G401.6 (cell line): ENCODE data around the gene MXI1.
"Not testable (repeated sequence)": the region's sequence is repeated elsewhere in the genome, so short reads cannot be mapped to it uniquely, and the experiment has no call there.

Source experiments
- FAIRE-seq: peaks from 2 replicates; lab custom pipeline; 2012; peaks lifted over from hg19 to GRCh38; lab: Jason Lieb, UNC

The MXI1 gene

DNA sequence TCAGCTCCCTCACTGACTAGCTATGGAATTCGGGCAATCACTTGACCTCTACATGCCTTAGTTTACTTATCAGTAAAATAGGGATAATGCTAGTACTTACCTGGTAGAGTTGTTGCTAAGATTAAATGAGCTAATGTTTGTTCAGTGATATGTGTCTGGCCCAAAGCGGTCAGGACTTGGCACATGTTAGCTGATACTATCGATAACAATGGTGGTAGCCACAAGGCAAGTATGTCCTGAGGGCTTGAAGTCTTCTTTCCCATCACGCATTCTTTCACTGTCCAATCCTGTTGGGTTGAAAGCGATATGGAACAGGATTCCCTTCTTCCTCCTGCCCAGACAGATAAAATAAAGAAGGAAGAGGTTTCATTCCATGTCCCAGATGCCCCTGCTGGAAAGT lies 25.5 kb upstream of the MXI1 start:
- no peak for FAIRE-seq

DNA sequence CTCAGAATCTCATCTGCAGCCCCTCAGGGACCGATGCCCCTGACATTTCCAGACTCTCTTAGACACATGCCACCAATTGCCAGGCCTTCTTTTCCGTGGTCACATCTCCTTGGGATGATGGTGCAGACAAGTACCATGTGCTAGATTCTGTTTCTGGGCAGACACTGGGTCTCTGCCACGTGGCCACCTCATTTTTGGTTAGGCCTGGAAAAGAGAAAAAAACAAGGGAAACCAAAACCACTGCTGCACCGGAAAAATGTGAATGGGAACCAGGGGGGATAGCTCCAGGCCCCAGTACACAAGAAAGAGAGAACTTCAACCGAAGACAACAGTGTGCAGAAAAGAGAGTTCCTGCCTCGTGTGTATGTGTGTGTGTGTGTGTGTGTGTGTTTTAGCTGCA lies 23.0 kb upstream of the MXI1 start:
- FAIRE-seq, result no peak

DNA sequence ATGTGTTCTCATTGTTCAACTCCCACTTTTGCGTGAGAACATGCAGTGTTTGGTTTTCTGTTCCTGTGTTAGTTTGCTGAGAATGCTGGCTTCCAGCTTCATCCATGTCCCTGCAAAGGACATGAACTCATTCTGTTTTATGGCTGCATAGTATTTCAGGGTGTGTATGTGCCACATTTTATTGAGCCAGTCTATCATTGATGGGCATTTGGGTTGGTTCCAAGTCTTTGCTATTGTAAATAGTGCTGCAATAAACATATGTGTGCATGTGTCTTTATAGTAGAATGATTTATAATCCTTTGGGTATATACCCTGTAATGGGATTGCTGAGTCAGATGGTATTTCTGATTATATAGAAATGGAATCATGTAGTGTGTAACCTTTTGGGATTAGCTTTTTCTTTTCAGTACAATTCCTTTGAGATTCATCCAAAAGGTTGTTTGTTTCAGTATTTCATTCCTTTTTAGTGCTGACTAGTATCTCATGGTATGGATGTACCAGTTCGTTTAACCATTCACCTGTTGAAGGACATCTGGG lies 21.7 kb upstream of the MXI1 start:
- FAIRE-seq, result not testable (repeated sequence)

DNA sequence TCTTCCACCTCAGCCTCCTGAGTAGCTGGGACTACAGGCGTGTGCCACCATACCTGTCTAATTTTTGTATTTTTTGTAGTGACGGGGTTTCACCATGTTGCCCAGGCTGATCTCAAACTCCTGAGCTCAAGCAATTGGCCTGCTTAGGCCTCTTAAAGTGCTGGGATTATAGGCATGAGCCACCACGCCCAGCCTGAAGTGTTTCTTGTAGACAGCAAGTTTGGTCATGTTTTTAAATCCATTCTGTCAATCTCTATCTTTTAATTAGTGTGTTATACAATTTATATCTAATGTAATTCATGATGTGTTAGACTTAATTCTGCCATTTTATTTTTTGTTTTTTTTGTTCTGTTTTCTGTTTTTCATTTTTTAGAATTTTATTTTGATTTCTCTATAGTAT lies 17.2 kb upstream of the MXI1 start:
- peak; percentile 21 for FAIRE-seq

DNA sequence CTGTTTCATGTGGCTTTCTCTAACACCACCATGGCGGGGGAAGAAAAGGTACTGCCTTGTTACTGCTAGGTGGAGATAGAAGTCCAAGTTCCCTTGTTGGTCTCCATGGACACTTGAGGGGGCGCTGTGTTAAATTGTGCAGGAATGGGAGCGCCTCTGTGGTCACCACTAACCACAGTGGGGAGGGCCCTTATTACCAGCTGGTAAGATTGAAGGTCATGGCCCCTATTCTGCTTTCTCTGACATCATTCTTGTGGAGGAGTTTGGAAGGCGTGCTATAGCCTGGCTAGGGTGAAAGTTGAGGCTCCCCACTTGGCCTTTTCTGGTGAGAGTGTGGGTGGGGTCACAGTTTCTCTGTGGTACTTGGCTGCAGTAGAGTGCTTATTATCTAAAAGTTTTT lies 14.9 kb upstream of the MXI1 start:
- no peak for FAIRE-seq

DNA sequence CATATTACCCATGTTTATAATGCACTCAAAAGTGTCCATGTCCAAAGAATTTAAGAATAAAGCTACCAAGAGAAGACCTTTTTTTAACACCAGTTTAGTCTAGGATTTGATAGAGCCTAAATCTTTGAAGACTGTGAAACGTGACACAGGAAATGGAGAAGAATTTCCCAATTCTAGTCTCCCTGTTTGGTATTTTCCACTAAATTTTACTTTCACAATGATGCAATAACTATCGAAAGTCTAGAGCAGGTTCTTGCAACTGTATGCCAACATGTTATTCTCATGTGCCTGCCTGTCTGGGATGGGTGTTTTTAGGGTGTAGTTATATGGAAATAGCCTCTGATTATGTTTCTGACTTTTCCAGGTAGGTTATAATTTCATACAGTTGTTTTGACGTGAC lies 6.9 kb upstream of the MXI1 start:
- no peak for FAIRE-seq

DNA sequence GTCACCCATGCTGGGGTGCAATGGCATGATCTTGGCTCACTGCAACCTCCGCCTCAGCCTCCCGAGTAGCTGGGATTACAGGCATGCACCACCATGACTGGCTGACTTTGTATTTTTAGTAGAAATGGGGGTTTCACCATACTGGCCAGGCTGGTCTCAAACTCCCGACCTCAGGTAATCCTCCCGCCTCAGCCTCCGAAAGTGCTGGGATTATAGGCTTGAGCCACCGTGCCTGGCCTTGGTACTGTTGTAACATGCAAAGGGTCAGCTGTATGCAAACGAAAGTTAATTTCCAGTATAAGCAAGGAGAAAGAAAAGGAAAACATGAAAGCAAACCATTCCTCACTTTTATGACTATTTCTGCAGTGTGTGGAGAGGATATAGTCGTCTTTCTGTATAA lies 6.4 kb upstream of the MXI1 start:
- FAIRE-seq, result not testable (repeated sequence)

DNA sequence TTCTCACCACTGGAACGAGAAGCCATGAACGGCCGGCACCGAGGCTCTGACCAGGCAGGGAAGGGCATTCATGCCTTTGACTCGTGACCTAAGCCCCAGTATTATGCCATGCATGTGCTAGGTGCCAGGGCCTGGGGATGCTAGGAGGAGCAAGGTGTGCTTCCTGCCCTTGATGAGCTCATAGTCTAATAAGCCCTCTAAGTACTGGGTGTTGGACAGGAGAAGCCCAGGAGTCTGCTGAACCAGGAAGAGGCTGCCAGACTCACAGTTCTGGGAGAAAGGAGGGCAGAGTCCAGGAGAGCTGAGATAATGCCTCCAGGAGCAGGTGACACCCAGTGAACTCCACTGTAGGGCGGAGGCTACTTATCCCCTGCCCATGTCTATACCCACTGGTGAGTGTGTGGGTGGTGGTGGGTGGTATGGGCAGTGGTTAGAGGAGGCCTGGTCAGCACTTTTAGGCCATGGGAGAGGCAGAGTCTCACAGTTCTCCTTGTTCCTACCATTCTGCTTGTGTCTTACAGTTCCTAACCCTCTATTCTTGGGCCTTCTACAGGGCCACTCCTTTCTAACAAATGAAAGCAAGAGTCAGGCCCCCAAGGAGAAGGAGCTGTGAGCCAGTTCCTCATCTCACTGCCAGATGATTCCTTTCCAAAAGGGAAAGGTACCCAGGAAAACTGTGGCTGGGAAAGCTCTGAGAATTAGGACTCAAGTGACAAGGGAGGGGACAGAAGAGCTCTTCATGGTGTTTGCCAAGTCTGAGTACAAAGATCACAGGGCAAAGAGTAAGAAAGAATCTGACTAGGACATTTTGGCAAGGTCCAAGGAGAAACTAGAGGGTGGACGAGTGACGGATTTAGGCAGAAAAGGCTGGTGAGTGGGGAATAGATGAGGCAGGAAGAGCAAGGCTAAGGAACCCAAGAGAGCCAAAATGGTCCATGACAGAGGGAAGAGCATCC lies 3.6 kb upstream of the MXI1 start:
- no peak for FAIRE-seq

DNA sequence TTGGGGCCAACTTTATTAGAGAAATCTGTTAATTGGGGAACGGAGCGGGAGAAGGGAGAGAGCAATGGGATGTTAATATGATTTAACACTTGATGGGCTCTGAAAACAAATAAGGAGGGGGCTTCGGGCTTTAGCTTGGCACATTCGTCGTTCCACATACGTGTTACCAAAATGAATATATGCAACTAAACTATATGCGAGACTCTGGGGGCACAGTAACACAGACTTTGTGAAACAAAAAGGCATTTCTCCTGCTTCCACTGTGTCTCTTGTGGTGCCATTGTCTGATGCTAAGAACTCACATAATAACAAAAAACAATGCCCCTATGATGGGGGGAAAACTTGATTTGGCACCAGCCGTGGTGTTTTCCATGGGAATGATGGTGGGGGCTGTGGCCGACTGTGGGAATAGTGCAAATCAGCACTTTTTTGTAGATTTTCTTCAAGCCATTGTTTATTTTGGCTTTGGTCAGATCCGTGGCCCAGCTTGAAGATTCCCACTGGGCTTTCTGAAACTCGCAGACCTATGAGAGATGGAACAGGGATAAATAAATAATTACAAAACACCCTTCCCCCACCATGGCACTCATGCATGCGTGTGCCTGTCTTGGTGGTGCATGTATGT lies 2.2 kb upstream of the MXI1 start:
- FAIRE-seq, result no peak

DNA sequence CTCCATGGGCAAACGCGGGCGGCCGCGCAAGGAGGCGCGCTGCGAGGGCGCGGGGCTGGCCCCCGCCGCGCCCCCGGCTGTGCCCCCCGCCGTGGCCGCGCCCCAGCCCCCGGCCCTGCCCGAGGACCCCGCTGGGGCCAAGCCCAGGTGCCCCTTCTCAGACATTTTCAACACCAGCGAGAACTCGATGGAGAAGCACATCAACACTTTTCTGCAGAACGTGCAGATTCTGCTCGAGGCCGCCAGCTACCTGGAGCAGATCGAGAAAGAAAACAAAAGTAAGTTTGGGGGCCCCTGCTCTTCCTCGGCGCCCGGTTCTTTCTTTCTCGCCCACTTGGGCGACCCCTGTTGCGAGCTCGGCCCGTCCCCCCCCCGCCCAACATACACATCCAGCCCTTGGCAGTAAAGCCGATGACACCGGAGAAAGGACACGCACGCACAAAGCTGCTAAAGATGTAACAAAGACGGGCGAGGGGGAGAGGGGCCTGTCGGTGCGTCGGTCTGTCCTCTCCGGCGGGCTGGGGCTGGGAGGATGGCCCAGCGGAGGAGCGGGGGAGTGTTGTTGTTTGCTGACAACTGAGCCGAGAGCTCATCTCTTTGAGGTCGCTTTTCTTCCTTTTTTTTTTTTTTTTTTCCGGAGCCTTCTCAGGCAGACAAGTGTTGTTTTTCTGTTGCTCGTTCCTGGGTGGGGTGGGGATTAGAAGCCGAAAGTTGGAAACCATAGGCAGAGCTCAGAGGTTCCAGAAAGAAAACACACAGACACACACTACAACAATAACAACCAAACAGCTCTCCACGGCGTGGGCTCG lies 604 bp downstream of the MXI1 start:
- no peak for FAIRE-seq

DNA sequence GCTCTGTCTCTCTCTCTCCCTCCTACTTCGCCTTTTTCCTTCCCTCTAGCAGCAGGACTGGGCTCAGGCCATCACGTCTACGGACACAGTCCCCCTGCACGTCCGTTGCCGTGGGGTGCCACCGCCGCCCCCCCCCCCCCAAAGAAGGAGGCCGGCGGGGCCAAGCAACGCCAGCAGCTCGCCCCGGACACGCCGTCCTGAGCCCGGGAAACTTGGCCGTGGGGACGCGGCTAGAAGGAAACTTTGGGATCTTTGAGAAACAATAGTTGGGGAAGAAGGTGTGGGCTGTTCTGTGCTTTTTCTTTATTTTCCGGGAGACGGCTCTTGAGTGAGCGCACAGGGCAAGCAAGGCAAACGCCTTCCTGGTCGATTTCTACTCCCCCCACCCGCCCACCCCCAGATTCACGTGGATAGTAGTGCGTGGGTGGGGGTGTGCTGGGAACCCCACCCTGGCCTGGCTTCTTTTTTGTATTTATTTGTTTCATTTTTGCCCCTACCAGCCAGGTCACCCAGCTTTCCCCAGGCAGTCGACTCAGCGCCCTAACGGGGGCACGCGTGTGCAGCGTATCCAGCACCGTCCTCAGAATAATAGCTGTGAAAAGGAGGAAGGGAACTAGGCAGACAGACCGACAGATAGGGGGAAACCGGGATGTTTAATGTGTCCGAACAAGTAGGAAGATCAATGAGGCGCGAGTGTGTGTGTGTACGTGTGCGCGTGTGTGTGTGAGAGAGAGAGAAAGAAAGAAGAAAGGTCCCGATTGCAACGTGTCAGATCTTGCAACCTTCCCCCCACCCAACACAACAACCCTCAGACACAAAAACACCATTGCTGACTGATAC lies 1.4 kb downstream of the MXI1 start:
- FAIRE-seq, result no peak

DNA sequence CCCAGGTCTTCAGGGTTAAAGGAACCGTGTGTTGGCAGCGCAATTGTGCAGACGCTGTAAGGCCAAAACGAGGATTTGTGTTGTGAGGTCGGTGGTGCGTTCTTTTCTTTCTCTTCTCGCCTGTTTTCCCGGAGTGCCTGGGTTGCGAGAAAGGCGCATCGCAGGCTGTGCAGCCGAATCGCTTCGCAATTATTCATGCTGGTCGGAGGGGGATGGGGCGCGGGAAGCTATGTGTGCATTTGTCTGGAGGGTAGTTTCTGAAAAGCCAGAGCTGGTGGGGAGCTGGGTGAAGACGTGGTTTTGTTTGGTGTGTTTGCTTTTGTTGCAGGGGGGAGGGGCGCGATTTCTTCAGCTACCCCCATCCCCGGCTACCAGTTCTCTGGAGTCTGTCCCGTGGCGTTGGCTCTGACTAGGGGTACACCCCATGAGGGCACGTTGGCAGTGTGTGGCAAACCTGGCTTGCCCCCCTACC lies 2.1 kb downstream of the MXI1 start:
- FAIRE-seq, result no peak

DNA sequence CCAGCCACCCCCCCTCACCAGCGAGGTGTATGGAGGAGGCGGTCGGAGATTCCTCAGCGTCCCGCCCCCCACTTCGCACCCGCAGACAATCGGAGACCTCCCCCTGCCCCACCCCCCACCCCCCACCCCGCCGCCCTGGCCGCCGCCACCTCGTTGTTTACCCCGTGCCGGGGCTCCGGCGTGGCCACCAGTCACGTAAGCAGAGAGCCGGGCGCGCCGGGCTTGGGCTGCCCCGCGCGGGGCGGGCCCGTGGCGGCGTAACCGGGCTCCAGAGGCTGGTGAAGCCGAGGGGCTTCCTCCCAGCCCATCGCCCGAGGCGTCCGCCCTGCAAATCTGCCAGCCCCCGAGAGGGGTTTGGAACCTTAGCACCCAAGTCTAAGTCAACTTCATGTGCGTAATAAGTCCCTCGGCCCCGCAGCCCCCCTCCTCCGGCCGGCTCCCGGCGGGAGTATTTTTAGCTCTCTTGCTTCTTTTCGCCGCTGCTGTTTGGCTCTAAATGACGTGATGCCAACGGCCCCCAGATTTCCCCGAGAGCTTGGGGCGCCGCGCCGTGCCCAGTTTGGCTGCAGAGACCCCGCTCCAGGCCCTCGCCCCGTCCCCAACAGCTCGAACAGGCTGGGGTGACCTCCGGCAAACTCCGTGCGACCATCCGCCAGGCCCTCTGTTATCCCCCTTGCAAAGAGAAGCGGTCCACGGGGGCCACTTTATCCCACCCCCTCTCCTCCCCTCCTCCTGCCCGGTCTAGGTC lies 2.7 kb downstream of the MXI1 start:
- no peak for FAIRE-seq

DNA sequence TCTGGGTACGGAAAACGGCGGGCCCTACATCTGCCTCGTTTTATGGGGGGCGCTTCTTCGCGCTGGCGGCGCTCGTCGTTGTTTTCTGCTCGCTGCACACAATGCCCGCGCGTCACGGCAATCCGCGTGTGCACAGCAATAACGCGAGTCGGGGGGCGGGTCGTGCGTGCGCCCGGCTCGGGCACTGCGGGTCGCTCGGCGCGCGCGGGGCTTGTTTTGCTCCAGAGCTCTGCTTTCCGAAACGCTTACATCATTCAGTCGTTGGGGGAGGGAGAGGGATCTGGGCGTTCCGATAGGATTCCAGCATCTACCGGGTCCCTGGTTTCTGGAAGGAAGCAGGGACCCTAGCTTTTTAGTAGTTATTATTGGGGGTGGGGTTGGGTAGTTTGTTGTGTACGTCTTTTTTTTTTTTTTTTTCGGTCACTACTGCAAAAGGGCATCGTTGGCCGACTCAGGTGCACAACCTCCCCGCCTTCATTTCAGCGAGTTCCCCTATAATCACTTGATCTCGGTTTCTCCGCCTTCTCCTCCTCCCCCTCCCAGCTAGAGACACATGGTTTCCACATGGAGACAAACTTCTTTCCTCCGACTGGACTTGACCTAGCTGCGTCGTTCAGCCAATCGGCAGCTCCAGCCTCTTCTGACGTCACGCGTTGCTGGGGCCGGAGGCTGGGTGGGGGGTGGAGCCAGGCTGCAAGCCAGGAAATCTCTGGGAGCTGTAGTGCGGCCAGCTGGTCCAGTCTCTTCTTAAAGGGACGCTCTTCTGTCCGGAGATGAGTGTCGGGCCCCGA lies 3.5 kb downstream of the MXI1 start:
- peak; percentile 97 for FAIRE-seq

DNA sequence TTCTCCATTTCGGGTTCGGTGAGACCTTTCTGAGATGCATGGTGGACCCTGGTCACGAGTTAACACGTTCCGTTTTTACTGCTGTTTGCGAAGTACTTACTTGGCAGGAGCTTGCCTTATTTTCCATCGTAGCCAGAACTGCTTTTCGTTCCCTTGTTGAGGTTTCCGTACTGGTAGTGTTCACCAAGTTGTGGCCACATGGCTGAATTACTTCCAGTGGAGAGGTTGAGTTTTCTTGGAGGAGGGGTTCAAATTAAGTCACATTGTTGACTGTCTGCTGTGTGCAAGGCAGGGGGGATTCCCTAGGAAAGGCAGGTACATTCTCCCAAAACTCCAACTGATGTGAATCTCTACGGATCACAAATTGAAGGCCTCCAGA lies 4.0 kb downstream of the MXI1 start:
- FAIRE-seq, result no peak

DNA sequence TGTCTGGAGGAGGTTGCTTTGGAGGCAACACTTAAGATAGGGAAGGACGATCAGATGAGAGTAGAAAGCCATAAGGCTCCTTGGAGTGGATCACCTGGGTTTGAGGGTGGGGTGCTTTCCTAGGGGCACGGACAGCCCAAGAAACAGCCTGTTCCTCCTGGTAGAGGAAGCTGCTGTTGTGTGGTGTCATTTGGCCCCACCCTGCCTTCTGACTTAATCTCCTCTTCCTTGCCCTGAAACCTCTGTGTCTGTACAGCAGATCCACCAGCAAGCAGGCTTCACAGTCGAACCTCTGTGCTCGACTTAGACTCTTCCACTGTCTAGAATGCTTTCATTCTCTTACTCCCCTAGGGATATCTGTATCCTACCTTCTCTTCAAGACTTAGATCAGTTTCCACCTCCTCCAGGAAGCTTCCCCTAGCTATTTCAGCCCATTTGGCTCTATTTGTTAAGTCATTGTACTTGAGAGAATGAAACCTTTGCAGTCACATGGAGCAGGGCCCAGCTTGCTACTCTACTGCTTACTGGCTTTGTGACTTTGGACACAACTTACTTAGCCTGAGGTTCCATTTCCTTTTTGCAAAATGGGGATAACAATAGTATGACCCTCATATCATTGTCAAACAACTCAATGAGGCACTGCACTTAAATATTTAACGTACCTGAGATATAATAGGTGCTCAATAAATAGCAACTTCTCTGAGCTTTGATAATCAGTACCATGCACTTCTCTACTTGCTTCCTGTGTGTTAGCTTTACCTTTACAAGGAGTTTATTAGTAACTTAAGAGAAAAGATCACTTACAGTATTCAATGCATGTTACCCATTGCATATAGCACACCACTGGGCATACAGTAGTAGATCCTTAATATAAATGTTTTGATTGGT lies 5.0 kb downstream of the MXI1 start:
- FAIRE-seq, result no peak

DNA sequence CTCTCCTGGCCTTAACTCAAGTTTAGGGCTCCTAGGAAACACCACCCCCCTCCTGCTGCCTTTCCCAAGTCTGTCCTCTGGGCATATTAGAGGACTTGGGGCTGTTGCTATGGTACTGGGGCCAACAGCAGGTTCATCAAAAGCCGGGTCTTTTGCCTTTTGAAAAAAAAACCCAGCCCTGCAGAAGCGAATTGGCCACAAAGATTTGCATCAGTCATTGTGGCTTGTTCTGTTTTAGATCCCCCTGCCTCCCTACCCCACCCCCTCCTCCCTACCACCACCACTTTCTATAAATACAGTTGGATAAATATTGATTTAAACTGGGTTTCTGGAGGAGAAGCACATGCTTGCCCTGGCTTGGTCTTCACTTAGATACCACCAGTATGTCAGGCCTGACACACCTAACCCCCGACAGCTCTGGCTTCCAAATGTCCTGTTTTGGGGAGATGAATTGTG lies 7.0 kb downstream of the MXI1 start:
- FAIRE-seq, result no peak

DNA sequence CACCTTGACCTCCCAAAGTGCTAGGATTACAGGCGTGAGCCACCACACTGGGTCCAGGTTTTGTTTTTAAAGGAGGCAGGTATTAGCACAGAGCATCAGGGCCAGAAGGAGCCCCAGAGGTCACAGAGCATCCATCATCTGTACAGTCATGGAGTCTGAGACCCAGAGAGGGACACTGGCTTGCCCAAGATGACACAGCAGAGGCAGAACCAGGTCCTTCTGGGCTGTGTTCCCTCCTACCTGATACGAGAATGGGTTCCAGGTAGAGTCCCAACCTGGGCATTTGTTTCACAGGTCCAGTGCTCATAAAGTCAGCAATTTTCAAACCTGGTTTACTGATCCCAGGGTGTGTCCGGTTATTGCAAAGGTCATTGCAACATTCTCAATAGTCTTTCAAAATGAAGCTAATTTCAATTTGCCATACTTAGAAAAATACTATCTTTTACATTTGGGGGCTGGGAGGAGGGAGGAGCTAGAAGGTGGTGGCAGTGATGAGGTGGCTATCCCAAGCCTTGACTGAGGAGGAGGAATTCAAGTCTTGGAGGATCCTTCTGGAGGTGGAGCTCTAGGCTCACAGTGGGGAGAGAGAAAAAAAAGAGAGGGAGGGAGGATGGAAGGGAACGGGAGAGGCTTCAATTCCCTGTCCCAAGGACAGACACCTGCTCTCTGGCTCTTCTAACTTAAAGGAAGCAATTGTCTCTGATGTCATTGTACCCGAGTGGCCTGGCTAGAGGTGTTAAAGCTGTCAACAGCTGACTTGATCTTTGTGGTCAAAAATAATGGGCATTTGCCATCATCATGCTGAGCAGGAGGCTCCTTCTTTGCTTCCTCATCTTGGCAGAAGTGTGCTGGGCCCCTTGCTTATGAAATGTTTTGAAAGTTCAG lies 8.1 kb downstream of the MXI1 start:
- no peak for FAIRE-seq
